NCI-H82 (cell line): Measurements from ENCODE around the gene ZBTB44.
"Not testable (repeated sequence)": the region's sequence is repeated elsewhere in the genome, so short reads cannot be mapped to it uniquely, and the experiment has no call there.

Experiments used
- DNase-seq: peaks from one replicate; lab custom pipeline; 2025; lab: John Stamatoyannopoulos, UW

Gene ZBTB44, protein sequence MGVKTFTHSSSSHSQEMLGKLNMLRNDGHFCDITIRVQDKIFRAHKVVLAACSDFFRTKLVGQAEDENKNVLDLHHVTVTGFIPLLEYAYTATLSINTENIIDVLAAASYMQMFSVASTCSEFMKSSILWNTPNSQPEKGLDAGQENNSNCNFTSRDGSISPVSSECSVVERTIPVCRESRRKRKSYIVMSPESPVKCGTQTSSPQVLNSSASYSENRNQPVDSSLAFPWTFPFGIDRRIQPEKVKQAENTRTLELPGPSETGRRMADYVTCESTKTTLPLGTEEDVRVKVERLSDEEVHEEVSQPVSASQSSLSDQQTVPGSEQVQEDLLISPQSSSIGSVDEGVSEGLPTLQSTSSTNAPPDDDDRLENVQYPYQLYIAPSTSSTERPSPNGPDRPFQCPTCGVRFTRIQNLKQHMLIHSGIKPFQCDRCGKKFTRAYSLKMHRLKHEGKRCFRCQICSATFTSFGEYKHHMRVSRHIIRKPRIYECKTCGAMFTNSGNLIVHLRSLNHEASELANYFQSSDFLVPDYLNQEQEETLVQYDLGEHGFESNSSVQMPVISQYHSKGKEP

DNA sequence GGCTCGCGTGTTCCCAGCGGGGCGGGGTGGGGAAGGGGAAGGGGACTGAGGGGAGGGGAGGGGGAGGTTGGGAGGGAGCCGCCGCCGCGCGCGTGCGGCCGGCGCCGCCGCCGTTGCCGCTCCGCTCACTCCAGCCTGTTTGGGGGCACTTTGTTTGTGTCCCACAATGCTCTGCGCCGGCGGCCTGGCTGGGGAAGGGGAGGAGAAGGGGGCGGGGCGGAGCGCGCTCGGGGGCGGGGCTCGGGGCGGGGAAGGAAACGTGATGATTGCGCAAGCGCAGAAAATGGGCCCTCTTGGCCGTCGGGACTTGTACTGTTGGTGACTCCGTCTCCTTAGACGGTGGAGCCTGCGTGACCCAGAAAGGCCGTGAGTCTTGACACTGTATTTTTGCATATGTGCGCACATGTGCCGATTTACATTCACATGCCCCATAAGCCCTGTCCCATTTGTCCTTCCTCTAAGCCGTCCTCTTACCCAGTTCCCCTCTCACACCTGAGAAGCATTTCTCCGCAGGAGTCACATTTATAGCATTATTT, at the start of gene ZBTB44:
ZBTB44 (minus strand) TSS at position 168 of the 536 bp plus-strand sequence. CDS start 53,044 bp downstream, outside the sequence.
- peak; percentile 93 for DNase-seq

DNA sequence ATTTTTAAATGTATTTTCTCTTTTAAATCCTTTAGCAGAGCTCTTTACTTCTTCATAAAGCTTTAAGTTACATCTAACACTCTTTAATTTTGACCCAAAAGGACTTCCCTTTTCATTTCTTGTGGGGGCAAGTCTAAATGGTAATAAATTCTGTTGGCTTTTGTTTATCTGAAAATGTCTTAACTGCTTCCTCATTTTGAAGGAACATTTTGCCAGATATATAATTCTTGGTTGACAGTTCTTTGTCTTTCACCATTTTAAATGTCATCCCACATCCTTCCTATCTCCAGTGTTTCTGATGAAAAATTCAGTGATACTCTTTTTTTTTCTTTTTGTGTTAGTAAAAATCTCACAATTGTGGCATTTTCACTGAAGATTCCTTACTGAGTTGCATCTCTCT, 44.7 kb upstream of the ZBTB44 start:
- no peak for DNase-seq

DNA sequence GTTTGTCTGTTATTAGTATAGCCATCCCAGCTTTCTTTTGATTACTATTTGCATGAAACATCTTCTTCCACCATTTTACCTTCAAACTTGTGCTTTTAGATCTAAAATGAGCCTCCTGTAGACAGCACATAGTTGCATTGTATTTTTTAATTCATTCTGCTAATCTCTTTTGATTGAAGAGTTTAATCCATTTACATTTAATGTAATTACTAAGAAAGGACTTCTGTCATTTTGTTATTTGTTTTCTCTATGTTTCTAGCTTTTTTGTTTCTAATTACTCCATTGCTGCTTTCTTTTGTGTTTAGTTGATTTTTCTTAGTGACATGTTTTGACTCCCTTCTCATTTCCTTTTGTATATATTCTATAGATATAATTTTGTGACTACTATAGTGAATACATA, 43.7 kb upstream of the ZBTB44 start:
- no peak for DNase-seq

DNA sequence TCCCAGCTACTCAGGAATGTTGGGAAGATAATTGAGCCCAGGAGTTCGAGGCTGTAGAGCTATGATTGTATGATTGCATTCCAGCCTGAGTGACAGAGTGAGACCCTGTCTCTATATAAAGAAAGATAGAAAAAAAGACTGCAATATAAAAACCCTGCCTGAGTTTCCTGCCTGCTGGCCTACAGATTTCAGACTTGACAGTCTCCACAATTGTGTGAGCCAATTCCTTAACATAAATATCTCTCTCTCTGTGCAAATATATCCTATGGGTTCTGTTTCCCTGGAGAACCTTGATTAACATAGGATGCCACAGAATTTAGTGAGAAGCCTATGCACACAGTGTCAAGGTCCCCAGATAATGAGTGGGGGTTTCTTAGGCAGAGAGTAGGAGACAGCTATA, 32.5 kb upstream of the ZBTB44 start:
- DNase-seq = no peak

DNA sequence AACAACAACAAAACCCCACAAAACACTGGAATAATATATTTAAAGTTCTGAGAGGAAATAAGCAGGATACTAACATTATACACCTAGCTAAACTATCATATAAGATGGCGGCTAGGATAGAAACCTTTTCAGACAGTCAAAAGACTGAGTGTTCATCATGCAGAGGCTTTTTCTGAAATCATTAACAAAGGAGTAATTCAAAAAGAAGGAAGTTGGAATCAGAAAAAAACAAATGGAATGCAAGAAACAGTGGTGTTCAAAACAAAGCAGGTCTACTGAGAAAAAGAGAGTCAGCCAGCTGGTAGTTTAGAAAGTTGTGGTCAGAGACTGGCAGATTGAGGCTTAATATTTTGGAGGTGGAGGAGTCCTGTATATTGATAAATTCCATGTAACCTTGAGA, 30.1 kb upstream of the ZBTB44 start:
- DNase-seq = no peak

DNA sequence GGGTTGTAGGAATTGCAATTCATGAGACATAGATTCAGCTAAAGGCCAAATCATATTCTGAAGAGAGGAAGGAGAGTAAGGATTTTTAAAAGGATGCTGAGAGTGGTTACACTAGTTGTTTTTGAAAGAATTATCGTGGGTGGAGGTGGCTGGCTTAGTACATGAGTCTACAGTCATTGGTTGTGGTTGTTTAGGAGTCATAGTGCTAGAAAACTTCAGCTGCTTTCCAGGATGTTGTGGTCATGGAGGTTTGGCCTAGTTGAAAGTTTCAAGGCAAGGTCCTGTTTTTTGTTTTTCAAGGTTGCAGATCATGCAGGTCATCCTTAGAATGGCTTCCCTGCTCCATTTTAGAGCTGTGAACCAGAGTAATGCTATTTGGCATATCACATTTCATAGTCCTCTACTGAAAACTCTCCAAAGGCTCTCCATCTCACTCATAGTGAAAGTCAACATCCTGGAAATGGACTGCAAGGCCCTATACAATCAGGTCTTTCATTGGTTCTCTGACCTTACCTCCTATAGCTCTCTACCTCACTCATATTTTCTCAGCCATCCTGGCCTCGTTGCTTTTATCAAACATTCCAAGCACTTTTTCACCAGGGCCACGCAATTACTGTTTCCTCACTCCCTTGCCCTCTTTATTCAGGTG, 26.1 kb upstream of the ZBTB44 start:
- DNase-seq = no peak

DNA sequence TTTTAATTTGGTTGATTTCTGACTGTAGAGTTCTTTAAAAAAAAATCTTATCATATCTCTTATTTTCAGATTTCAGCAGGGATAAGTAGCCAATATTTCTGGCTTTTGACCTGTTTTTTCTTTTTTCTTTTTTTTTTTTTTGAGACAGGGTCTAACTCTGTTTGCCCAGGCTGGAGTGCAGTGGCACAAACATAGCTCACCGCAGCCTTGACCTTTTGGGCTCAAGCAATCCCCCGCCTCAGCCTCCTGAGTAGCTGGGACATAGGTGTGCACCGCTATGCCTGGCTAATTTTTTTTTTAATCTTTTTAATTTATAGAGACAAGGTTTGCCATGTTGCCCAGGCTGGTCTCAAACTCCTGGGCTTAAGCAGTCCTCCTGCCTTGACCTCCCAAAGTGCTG, 23.9 kb upstream of the ZBTB44 start:
- DNase-seq = no peak

DNA sequence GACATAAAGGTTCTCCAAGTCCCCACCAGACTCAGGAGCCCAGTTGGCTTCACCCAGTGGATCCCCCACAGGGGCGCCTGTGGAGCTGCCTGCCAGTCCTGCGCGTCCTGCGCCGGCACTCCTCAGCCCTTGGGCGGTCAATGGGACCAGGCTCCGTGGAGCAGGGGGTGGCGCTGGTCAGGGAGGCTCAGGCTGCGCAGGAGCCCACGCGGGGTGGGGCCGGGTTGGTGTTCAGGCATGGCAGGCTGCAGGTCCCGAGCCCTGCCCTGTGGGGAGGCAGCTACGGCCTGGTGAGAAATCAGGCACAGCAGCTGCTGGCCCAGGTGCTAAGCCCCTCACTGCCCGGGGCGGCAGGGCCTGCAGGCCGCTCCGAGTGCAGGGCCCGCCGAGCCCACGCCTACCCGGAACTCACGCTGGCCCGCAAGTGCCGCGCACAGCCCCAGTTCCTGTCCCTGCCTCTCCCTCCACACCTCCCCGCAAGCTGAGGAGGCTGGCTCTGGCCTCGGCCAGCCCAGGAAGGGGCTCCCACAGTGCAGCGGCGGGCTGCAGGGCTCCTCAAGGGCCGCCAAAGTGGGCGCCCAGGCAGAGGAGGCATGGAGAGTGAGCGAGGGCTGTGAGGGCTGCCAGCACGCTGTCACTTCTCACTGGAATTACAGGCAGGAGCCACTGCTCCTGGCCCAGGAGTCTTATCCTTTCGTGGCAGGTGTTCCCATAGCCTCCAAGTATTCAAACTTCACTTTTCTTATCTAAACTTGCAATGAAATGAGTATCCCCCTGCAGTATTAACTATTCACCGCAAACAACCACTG, 22.8 kb upstream of the ZBTB44 start:
- no peak for DNase-seq

DNA sequence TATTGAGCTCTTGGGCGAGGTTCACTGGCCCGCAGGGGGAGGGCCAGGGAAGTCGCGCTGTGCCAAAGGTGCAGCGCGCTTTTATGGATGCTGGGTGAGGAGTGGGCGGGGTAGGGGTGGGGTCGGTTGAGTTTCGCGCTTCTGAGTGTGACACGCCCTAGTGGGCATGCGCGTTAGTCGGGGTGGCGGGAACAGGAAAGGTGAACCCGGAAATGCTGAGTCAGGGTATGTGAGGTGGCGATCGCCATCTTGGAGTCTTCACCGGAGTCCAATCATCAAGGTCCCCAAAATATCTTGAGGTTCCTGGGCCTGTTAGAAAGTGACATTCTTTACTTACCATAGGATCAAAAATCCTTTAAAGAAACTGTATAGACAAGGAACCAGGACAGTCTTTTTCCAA, 16.7 kb upstream of the ZBTB44 start:
- DNase-seq = not testable (repeated sequence)

DNA sequence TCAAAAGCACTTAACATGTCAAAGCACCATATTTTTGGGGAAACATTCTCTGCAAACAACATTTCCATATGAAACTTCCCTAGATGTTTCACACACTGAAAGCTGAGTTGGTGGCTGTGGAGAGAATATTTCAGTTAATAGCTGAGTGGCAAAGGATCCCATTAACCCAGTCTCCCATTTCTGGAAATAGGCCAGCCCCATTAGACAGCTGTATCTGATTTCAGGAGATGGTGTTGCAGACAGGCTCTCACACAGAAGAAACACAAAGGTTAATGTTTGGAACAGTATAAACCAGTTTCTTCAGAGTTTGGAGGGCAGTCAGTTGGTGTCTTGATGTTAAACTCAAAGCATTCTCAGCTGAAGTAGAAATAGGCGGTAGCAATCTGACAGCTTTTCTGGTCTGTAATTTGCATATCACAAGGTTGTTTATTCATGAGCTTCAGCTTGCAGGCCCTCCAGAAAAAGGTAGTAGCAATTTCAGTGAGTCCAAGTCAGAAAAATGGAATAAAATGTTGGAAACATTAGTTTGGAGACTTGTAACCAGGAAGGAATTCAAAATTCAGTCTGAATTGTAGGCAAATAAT, 15.5 kb upstream of the ZBTB44 start:
- no peak for DNase-seq

DNA sequence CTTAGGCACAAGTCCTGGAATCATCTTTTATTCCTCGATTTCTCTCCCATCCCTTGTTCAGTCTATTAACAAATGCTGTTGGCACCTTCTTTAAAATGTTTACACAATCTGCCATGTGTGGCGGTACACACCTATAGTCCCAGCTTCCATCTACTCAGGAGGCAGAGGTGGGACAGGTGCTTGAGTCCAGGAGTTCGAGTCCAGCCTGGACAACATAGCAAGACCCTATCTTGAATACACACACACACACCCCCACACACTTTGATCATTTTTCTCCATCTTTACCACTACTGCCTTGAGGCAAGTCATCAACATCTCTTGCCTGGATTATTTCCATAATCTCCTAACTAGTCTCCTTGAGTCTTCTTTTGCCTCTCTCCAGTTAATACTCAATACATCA, 13.7 kb upstream of the ZBTB44 start:
- DNase-seq = no peak

DNA sequence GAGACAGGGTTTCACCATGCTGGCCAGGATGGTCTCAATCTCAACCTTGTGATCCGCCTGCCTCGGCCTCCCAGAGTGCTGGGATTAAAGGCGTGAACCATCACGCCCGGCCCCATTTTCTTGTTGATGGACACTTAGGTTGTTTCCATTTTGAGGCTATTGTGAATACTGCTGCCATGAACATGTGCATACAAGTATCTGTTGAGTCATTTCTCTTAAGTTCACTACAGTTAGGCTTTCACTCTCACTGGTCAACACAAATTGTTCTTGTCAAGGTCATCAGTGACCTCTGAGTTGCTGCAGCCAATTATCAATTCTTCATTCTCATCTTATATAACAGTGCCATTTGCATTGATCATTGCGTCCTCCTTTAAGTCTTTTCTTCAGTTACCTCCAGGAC, 13.0 kb upstream of the ZBTB44 start:
- DNase-seq = no peak

DNA sequence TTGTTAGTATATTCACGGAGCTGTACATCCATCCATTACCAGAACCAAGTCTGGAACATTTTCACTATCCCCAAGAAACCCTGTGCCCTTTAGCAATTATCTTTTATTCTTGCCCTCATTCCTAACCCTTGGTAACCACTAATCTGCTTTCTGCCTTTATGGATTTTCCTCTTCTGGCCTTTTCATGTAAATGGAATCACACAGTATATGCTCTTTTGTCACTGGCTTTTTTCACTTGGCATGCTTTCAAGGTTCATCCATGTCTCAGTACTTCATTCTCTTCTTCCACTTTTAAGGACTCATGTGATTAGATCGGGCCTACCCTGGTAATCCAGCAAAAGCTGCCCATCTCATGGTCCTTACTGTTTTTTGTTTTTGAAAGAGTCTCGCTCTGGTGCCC, 11.0 kb upstream of the ZBTB44 start:
- DNase-seq = no peak

DNA sequence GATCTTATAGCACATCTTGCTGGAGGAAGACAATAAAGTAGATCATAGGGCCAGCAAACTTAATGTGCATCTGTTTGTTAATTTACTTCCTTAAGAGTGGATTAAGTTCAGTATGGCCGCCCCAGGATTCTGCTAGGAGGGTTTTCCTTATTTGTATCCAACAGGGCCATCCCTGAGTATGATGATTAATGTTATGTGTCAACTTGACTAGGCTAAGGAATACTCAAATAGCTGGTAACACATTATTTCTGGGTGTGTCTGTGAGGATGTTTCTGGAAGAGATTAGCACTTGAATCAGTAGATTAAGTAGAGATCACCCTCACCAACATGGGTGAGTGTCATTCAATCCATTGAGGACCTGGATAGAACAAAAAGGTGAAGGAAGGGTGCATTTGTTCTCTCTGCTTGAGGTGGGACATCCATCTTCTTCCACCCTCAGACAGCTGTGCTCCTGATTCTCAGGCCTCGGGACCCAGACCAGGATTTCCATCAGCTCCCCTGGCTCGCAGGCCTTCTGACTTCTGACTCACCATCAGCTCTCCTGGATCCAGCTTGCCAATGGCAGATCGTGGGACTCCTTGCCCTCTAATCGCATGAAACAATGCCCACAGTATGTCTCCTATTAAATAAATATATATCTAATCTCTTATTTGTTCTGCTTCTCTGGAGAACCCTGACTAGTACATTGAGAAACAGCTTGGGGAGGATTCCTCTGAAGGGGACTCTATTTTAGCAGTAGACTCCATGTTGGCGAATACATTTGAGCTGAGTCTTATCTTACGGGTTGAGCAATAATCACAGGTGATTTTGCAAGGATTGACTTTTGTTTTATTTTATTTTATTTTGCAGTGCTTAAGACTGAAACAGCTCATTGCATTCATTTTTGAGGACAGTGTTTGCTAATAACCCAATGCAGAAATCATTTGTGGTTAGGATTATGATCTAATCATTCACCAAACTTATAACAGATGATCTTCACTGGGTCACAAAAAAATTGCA, 9.0 kb upstream of the ZBTB44 start:
- no peak for DNase-seq

DNA sequence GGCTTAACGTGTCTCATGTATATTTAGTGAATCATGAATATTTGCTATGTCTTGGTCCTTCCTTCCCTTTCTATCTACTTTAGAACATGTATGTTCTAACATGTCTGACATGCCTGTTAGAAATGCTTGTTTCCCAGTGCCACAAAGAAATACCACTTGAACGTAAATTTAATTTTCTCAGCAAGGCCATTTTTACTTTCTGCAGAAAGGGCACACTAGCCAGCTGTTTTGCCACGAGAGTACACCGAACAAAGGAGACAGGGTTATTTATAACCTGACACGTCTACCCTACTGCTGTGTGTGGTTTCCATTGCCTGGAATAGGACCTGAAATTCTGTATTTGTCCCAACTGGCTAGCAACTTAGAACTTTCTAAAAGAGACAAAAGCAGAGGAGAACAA, 7.4 kb upstream of the ZBTB44 start:
- no peak for DNase-seq

DNA sequence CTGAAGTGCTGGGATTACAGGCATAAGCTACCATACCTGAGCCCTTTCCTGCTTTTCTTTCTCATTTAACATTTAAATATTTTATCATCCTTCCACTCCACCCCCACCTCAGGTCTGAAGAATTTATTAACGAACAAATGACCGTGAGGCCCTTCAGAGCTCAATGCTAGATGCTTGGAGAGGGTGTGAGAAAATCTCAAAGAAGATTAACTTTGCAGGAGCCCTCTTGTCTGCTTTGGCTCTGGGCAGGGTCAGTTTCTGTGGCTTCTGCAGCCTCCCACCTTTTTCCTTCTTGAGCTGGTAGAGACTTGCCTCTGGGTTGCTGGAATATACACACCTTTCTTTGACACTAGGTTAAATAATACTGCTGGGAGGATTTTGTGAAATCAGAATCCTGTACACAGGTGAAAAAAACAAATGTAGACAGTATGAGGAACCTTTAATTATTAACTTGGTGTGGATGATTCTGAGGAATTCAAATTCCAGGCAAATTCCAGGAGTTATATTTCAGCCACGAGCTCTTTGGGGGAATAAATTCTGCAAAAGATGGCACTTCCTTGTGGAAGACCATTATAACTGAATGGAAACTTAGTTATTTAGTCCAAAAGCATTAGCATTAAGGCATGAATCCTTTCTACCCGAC, 3.4 kb upstream of the ZBTB44 start:
- peak; percentile 37 for DNase-seq

DNA sequence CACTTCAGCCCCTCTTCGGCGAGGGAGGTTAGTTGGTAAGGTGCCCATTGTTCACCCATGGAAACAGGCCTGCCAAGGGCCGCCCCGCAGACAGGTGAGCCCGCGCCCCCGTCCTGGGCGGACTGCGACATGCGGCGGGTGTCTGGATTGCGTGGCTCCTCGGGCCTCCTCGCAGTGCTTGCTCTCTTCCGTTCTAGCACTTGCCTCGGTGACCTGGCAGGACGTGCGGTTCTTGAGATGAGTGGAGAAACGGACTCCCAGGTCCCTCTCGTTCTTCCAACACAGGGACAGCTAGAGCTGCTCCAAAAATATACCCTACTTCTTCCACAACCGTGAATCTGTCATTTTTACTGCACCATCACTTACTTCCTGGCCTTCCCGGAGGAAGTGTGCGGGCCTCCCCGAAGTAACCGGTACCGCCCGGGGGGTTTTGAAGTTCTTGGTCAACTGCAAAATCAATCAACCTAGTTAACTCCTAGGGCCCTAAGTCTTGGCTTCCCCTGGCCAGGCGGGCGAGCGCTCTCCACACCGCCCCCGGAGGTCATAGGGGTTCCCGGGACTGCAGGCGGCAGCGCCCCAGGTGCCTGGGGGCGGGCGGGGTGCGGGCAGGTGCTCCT, 745 bp upstream of the ZBTB44 start:
- peak; percentile 35 for DNase-seq

DNA sequence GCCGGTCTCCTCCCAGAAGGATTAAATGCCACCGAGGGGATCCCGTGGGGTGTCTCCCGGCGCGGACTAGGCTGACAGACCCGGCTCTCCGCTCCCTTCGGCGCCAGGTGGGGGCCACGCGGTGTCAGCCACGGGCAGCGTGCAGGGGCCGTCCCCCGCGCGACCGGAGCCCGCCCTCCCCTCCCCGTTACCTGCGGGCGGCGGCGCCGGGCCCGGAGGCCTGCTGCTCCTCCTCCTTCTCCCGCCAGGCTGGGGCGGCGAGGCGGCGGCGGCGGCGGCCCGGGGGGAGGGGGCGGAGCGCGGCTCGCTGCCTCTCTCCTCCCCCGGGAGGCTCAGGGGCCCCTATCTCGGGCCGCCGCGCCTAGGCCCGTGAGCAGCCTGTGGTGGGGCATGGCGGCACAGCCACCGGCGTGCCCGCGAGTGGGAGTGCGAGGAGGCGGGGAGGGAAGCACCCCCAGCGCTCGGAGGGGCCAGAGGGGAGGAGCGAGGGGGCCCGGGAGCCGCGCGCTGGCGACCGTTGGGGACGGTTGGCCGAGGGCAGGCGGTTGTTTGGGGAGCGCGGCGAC, 450 bp downstream of the ZBTB44 start:
- peak; percentile 86 for DNase-seq
